HuH-7 (cell line): ENCODE data around the gene OBSCN.

Experiments used
- DNase-seq: peaks from one replicate; pipeline ENCODE4 v3.0.0; 2011; ENCODE audit warnings: low spot score

The OBSCN gene

DNA sequence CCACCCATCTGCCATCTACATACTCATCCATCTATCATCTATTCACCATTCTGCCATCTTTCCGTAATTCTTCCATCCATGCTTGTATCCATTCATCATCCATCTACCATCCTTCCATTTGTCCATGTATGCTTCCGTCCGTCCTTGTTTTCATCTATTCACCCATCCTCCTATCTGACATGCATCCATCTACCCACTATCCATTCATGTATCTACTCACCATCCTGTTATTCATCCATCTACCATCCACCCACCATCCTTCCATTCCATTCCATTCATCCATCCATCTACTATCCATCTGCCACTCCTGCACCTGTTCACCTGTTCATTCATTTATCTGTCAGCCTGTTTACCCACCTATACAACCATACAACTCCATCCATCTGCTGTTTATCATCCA is 112.5 kb downstream of the OBSCN start:
- no peak for DNase-seq

DNA sequence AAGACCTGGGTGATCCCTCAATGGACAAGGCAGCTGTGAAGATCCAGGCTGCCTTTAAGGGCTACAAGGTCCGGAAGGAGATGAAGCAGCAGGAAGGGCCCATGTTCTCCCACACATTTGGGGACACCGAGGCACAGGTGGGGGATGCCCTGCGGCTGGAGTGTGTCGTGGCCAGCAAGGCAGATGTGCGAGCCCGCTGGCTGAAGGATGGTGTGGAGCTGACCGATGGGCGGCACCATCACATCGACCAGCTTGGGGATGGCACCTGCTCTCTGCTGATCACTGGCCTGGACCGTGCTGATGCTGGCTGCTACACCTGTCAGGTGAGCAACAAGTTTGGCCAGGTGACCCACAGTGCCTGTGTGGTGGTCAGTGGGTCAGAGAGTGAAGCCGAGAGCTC is 113.6 kb downstream of the OBSCN start:
- no peak for DNase-seq

DNA sequence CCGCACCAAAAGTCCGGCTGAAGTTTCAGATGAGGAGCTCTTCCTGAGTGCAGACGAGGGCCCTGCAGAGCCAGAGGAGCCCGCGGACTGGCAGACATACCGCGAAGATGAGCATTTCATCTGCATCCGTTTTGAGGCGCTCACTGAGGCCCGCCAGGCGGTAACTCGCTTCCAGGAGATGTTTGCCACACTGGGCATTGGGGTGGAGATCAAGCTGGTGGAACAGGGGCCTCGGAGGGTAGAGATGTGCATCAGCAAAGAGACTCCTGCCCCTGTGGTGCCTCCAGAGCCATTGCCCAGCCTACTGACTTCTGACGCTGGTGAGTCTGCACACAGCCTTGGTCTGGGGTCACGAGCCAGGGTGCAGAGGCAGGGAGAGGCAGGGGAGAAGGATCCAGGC is 114.1 kb downstream of the OBSCN start:
- no peak for DNase-seq

DNA sequence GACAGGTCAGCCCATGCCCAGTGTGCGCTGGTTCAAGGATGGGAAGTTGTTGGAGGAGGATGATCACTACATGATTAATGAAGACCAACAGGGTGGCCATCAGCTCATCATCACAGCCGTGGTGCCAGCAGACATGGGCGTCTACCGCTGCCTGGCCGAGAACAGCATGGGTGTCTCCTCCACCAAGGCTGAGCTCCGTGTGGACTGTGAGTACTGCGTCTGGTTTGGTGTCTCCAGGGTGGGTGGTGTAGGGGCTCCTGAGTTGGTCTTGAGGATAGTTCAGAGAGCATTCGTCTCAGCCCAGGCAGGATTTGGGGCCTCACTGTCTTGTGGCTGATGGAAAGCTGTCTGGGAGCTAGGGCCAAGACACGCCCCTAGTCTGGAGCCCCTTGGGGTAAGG is 115.6 kb downstream of the OBSCN start:
- no peak for DNase-seq

DNA sequence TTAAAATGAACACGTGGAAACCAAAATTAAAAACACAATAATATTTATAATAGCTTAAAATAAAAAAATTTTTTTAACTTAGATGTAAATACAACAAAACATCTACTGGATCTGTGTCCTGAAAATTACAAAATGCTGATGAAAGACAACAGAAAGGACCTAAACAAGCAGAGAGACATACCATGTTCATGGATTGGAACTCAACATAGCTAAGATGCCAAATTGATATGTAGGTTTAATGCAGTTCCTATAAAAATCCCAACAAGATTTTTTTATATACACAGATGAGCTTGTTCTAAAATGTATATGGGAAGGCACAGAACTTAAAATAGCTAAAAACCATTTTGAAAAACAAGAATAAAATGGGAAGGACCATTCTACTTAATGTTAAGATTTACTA is 117.4 kb downstream of the OBSCN start:
- DNase-seq = no peak

DNA sequence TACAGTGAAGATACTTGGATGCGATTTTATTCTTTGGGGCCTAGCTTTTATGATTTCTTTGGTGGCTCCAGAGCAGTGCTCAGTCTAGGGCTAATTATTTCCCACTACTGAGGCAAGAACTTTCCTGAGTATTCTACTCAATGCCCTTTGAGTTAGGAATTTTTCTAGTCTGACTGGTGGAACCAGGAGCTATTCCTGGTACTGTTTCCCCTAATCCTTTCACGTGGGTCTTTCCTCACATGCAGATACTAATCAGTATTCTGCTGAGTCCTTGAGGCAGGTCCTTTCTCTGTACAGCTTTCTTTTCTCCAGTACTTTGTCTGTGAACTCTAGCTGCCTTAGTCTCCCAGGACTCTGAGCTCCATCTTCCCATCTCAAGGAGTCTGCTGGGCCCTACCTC is 122.0 kb downstream of the OBSCN start:
- no peak for DNase-seq

DNA sequence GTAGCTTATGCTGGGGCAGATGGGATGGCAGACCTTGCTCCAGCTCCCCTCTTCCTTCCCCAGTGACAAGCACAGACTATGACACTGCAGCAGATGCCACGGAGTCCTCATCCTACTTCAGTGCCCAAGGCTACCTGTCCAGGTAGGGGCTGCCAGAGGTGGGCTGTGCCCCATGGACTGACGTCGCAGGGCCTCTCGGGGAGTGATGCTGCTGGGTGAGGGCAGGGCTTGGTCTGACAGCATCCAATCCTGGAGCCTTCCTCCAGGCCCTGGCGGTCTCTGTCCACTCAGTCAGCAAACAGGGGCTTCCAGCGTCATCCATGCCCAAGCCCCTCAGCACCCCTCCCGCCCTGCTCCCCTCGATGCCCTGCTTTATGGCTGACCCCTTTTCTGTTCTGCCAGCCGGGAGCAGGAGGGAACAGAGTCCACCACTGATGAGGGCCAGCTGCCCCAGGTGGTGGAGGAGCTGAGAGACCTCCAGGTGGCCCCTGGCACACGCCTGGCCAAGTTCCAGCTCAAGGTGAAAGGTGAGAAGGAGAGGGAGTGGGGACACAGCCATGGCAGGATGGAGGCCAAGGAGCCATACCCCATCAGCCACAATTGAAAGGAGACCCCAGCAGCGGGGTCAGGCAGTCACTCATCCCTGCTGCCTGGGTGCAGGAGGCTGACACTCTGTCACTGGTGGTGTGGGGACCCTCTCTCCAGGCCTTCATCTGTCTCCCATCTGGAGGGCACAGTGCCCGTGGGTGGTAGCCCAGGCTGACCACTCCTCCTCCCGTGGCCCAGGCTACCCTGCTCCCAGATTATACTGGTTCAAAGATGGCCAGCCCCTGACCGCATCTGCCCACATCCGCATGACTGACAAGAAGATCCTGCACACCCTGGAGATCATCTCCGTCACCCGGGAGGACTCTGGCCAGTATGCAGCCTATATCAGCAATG is 125.2 kb downstream of the OBSCN start:
- DNase-seq = no peak

DNA sequence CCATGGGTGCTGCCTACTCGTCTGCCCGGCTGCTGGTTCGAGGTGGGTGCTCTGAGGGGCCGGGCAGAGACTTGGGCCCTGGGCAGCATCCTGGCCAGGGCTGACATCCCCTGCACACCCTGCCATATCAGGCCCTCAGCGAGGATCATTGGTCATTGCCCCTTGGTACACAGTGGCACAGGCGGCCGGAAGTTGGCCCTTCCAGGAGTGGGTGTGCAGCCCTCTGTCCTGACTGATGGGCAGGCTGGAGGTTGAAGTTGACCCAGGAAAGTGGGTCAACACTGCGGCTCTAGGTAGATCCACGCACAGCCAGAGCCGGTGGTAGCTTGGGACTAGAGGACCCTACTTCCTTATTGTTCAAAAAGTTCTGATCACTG is 125.9 kb downstream of the OBSCN start:
- DNase-seq = no peak

DNA sequence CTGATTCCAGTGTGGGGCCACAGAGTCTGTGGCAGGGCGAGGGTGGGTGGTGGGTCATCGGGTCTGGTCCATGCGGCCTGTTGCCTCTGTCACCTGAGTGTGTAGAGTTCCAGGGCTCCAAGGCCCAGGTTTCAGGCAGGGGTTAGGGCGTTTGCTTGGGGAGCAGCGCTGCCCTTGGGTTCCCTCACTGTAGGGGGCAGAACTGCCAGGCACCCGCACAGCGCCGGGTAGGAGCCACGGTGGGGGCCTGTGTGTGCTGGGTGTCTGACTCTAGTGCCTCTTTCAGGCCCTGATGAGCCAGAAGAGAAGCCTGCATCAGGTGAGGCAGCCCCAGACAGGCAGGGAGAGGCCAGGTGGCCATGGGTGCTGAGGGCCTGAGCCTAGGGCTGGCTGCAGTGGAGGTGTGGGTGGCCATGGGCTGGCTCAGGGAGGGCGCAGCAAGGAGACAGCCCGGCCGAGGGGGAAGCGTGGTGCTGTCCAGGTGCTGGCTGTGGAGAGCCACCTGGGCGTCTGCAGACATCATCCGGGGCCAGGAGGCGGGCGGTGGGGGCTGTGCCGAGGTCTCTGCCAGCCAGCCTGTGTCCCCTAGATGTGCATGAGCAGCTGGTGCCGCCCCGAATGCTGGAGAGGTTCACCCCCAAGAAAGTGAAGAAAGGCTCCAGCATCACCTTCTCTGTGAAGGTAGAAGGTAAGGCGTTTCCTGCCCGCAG is 126.5 kb downstream of the OBSCN start:
- DNase-seq = no peak

DNA sequence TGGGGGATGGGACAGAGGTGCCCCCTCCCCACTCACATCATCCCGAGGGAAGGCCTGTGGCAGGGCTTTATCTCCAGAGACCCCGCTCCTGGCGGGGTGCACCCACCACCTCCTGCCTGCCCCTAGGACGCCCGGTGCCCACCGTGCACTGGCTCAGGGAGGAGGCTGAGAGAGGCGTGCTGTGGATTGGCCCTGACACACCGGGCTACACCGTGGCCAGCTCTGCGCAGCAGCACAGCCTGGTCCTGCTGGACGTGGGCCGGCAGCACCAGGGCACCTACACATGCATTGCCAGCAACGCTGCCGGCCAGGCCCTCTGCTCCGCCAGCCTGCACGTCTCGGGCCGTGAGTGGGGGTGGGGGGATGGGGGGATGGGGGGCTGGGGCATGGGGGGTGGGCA is 127.1 kb downstream of the OBSCN start:
- DNase-seq = no peak

DNA sequence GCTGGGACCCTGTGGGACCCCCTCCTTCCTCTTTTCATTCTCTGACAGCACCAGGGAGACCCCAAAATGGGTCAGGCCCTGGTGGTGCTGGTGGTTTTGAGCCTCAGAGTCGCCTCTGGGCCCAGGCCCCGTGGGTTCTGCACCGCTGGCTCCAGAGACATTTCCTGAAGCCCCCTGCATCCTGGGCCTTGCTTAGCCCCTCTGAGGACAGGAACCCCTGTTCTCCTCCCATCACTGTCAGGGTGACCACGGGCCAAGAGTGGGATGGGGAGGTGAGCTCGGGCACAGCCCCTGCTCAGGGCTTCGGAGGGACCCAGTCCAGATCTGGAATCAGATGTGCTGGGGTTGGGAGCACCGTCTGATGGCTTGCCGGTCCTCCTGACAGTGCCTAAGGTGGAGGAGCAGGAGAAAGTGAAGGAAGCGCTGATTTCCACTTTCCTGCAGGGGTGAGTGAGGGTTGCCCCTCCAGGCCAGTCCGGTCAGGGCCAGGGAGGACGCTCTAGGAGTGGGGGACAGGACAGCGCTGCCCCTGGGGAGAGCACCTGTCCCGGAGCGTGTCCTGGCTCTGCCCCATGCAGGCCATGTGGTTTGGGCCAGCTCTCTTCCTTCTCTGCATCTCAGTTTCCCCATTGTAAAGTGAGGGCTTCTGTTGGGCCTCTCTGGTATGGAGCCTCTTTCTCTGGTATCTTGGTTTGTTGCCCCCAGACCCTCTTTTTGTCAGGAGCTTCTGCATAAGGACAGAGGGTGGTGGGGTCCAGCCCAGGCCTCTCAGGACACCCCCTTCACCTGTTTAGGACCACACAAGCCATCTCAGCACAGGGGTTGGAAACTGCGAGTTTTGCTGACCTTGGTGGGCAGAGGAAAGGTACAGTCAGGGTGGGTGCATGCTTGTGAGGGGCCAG is 127.8 kb downstream of the OBSCN start:
- DNase-seq = no peak

DNA sequence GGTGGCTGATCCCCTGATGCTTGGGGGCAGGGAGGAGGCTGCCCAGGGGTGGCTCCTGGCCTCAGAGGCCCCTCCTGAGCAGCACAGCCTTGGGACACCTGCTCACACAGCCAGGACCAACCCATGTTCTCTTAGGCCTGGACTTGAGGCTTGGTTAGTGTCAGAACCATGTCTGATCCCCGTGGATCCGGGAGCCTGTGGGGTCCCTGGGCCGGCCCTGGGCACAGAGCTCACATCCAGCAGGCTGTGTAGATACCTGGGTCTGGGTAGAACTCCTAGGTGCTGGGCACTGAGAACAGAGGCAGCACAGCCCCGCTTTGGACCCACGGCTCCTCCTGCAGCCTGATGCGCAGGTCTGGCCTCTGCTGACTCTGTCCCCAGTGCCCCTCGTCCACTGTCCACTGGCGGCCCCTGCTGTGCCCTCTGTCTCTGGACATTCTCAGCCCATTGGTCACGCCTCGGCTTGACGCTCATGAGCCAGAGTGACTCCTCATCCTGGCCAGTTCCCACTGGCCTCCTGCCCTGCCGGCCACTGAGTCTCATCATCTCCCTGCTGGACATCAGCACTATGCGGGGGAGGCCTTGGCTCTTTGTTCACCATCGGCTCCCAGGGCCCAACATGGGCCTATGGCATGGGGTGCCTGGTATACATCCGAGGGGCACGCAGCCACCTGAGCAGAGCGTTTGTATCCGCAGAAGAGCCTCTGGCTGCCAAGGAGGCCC is 128.6 kb downstream of the OBSCN start:
- no peak for DNase-seq

DNA sequence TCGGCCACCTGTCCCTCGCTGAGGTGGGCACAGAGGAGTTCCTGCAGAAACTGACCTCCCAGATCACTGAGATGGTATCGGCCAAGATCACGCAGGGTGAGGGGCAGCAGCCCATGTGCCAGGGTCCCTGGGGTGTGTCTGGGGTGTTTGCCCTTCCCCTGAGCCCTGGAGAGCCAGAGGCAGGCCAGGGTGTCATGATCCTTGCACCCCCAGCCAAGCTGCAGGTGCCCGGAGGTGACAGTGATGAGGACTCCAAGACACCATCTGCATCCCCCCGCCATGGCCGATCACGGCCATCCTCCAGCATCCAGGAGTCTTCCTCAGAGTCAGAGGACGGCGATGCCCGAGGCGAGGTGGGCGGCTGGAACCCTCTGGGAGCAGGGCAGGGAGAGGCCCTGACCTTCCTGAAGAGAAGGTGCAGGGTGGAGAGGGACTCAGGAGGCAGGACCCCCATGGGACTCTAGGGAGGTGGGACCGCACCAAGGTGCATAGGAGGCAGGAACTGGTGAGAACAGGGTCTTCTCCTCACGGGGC is 129.3 kb downstream of the OBSCN start:
- no peak for DNase-seq

DNA sequence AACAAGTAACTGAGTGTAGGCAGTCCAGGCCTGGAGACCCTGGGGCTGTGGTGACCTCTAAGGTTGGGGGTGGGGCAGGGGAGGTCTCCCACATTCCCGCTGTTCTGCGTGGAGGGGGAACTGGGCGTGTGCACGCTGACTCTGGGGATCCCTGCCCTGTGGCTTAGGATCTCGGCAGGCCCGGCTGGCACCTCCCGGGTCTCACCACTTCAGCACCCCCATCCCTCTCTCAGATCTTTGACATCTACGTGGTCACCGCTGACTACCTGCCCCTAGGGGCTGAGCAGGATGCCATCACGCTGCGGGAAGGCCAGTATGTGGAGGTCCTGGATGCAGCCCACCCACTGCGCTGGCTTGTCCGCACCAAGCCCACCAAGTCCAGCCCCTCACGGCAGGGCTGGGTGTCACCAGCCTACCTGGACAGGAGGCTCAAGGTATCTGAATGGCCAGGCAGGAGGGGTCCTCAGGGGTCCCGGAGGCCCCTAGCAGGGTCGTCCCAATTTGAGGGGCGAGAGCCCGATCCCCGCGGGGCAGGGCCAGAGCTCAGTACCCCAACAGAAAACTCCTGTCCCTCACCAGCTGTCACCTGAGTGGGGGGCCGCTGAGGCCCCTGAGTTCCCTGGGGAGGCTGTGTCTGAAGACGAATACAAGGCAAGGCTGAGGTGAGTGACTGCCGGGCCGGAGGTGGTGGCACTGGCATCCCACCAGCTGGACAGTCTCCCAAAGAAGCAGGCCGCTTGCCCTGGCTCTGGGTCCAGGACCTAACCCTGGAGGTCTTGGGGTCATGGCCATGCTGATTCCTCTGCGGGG is 130.1 kb downstream of the OBSCN start:
- DNase-seq = no peak

DNA sequence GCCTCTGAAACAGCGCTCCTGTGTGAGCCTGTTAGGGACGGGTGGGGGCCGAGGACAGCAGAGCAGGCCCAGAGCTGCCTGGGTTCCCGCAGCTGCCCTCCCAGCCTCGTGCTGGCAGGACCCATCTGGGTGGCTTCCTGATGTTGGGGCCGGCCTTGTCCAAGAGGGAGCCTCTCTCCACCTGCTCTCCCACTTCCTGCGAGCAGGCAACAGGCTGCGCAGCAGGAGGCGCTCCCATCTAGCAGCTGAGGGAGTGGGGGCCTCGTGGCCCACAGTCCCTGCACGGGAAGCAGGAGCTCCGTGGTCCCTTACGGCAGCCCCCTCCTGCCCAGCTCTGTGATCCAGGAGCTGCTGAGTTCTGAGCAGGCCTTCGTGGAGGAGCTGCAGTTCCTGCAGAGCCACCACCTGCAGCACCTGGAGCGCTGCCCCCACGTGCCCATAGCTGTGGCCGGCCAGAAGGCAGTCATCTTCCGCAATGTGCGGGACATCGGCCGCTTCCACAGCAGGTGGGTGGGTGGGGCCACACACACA is 130.7 kb downstream of the OBSCN start:
- no peak for DNase-seq

DNA sequence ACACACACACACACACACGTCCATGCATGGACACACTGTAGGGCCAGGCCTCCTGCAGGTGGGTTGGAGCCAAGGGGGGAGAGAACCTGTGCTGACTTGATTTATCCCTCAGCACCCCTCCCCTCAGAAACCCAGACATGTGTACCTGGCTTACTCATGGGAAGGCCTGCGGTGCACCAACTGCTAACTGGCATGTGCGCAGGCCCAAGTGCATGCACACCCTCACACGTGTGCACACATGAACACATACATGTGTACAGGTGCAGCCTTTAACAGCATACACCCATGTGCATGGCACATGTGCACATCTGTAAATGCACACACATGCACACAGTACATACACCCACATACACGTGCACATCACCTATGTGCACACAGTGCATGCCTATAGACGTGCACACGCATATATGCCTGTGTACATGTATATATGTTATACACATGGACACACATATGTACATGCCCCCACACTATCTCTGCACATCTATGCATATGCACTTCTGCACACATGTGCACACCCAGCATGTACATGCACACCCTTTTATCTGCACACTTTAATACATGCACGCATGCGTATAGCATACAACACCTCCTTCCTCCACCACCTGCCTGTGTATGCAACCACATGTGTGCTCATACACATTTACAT is 131.3 kb downstream of the OBSCN start:
- no peak for DNase-seq

DNA sequence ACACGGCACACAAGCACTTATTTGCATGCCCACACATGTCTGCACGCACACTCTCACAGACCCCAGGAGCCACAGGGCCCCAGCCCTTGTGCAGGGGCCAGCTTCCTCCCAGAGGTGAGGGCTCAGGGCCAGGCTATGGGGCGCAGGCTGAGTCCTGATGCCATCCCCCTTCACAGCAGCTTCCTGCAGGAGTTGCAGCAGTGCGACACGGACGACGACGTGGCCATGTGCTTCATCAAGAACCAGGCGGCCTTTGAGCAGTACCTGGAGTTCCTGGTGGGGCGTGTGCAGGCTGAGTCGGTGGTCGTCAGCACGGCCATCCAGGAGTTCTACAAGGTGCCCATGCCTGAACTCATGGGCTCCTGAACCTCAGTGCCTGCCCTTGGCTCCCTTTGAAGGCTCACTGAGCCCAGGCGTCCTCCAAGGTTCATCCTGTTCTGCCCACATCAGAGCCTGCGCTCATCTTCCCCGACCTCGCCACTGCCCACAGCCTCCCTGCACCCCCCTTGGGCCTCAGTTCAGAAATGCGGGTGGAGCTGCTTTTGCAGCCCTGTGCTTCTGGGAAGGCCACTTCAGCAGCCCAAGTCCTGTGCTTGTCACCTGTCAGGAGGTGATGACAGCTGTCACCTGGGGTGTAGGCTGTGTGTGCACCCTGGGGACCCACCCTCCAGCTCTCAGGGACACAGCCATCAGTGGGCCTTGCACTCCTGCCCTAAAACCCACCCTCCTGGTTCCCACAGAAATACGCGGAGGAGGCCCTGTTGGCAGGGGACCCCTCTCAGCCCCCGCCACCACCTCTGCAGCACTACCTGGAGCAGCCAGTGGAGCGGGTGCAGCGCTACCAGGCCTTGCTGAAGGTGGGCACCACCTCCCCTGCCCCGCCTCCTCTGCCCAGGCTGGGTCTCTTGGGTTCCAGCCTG is 132.2 kb downstream of the OBSCN start:
- no peak for DNase-seq

DNA sequence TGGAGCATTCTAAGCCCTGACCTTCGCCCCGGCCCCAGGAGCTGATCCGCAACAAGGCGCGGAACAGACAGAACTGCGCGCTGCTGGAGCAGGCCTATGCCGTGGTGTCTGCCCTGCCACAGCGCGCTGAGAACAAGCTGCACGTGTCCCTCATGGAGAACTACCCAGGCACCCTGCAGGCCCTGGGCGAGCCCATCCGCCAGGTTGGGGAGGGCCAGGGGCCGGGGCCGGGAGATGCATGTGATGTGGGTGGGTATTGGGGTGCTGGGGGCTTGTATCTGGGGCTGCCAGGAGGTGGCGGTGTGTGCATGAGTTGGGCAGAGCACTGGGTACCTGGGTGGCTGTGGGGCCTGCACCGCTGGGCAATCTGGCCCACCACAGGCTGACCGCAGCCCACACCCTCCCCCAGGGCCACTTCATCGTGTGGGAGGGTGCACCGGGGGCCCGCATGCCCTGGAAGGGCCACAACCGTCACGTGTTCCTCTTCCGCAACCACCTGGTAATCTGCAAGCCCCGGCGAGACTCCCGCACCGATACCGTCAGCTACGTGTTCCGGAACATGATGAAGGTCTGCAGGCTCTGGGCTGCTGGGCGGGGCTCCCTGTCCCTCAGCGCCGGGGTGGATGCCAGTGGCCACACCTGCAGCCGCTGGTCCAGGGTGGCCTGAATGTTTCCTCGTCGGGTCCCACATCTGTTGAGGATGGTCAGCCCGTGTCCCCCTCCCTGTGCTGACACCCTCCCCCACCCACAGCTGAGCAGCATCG is 133.0 kb downstream of the OBSCN start:
- DNase-seq = no peak
